Natural killer cell (primary cell): Measurements from ENCODE around the gene SAMD8. TPM values are rescaled to one million over a fixed set of nuclear protein-coding genes. Genes with fewer than 3 reads are reported as not detected.

Source experiments
- ATAC-seq, 3 donors: fragments of 150-1000 bp in 2 of 3; fragments of 200-7000 bp in 1 of 3; cut with Tn5 transposase; 1 replicate in 1 of 3; 2 replicates in 2 of 3; pipeline ENCODE4 v1.10.0; 2021; ENCODE audit warnings: mild to moderate bottlenecking in 2 of 3, moderate library complexity in 2 of 3
- DNase-seq, 2 donors: peaks; one replicate each; pipeline versions ENCODE4 v3.0.0 to v3.0.0-alpha.2; 2013 to 2021; ENCODE audit warnings: mixed read lengths in 1 of 2
- H3K27ac ChIP-seq: one replicate; pipeline ENCODE4 v1.5.1; 2013; ENCODE audit warnings: mild to moderate bottlenecking, low read length
- H3K27me3 ChIP-seq: one replicate; pipeline ENCODE4 v1.6.1; 2013; ENCODE audit warnings: low read length; ENCODE audit not compliant: control insufficient read depth, insufficient read depth
- H3K36me3 ChIP-seq: one replicate; pipeline ENCODE4 v1.6.1; 2013; ENCODE audit warnings: low read length; ENCODE audit not compliant: control insufficient read depth, insufficient read depth
- H3K4me1 ChIP-seq: one replicate; pipeline ENCODE4 v1.6.1; 2013; ENCODE audit warnings: low read length; ENCODE audit not compliant: control insufficient read depth, insufficient read depth
- H3K4me3 ChIP-seq: one replicate; pipeline ENCODE4 v1.5.1; 2013; ENCODE audit warnings: low read length
- H3K9me3 ChIP-seq: one replicate; pipeline ENCODE4 v1.6.1; 2013; ENCODE audit warnings: low read length; ENCODE audit not compliant: control insufficient read depth, insufficient read depth
- H3K27ac Mint-ChIP-seq, 2 donors: one replicate each; pipeline ENCODE4 v1.8.0; 2022; ENCODE audit warnings: mild to moderate bottlenecking in 2 of 2, mixed read lengths in 2 of 2, moderate library complexity in 1 of 2
- H3K27me3 Mint-ChIP-seq, 2 donors: one replicate each; pipeline ENCODE4 v1.8.0; 2022; ENCODE audit warnings: low read depth in 2 of 2, mixed read lengths in 2 of 2
- H3K36me3 Mint-ChIP-seq: one replicate; pipeline ENCODE4 v1.8.0; 2022; ENCODE audit warnings: mixed read lengths
- H3K4me1 Mint-ChIP-seq, 2 donors: one replicate each; pipeline ENCODE4 v1.8.0; 2022; ENCODE audit warnings: mixed read lengths in 2 of 2
- H3K4me3 Mint-ChIP-seq: one replicate; pipeline ENCODE4 v1.8.0; 2022; ENCODE audit warnings: mild to moderate bottlenecking, moderate library complexity, mixed read lengths
- H3K9me3 Mint-ChIP-seq, 2 donors: one replicate each; pipeline ENCODE4 v1.8.0; 2022; ENCODE audit warnings: mixed read lengths in 2 of 2
- WGBS: methylation state at CpG from one replicate; pipeline ENCODE4 v1.1.7; 2013; ENCODE audit warnings: missing lambda C conversion rate; ENCODE audit not compliant: insufficient coverage; 5-methylcytosine and 5-hydroxymethylcytosine counted together
- intact Hi-C: fragments of 100-400 bp; cut with micrococcal nuclease; formaldehyde crosslinking; loops from one replicate; pipeline ENCODE4 v1.14.2; 2022
- total RNA-seq, 4 donors: library from RNA; stranded (reverse); fragments of 120-200 nt in 1 of 4; gene quantifications; one replicate each; pipeline versions ENCODE4 v1.2.3 to v1.2.4, GENCODE V29; 2013 to 2022
- TF ChIP-seq, protein P1 (sequence below): fragments of 200-600 bp; IDR thresholded peaks from one replicate; pipeline ENCODE4 v1.8.0; 2022; ENCODE audit warnings: antibody characterized with exemption

The SAMD8 gene
- total RNA-seq = 10 to 100 TPM; 26.6 to 30.9 (median 29.6) TPM
- 24.7 TPM for total RNA-seq (2013)

DNA sequence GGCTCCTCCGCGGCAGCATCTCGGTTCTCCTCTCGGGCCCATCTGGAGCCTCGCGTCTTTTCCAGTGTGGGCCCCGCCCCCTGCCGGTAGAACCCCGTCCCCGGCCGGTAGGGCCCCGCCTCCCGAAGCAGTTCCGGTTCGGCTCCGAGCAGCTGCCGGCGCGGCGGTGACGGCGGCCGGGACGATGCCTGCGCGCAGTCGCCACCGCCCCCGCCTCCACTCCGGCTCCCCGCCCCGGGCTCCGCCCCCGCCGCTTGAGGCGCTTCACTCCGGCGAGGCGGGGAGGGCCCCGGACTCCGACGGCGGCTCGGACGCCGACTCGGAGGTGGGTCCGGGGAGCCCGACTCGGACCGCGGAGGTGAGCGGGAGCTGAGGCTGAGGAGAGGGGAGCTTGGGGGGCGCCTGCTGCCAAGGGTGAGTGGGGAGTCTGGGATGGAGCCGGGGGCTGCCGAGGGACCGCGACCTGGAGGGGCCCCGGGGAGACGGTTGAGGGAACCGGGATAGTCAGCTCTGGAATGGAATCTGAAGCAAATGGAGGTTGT lies at the start of gene SAMD8:
Gene SAMD8 (plus strand): TSS at position 292 of the 542 bp plus-strand sequence. CDS start 38,873 bp downstream, outside the sequence.
- no peaks in the 10 kb centered on the region for H3K27me3 Mint-ChIP-seq
- peak within 1 kb of the TSS; percentile 83 to 94 for H3K27ac Mint-ChIP-seq
- Histone ChIP-seq H3K9me3 (no peaks in the 10 kb centered on the region), H3K27ac (peak within 1 kb of the TSS; percentile 95), H3K36me3 (no peaks in the 10 kb centered on the region), H3K4me1 (peaks cover 21% of the 10 kb centered on the region), H3K4me3 (peak within 1 kb of the TSS; percentile 88), H3K27me3 (no peaks in the 10 kb centered on the region)
- under 1% methylated on average over 61 of the region's 61 CpGs for WGBS
- H3K4me1 Mint-ChIP-seq = peaks cover 31 to 37% of the 10 kb centered on the region in 2 donors
- TF ChIP-seq, protein P1, sequence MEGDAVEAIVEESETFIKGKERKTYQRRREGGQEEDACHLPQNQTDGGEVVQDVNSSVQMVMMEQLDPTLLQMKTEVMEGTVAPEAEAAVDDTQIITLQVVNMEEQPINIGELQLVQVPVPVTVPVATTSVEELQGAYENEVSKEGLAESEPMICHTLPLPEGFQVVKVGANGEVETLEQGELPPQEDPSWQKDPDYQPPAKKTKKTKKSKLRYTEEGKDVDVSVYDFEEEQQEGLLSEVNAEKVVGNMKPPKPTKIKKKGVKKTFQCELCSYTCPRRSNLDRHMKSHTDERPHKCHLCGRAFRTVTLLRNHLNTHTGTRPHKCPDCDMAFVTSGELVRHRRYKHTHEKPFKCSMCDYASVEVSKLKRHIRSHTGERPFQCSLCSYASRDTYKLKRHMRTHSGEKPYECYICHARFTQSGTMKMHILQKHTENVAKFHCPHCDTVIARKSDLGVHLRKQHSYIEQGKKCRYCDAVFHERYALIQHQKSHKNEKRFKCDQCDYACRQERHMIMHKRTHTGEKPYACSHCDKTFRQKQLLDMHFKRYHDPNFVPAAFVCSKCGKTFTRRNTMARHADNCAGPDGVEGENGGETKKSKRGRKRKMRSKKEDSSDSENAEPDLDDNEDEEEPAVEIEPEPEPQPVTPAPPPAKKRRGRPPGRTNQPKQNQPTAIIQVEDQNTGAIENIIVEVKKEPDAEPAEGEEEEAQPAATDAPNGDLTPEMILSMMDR = no peak
- DNase-seq (peak; percentile 91 to 98), ATAC-seq (peak; percentile 80 to 90 (median 86))
- H3K36me3 Mint-ChIP-seq = no peaks in the 10 kb centered on the region
- peak within 1 kb of the TSS; percentile 98 for H3K4me3 Mint-ChIP-seq
- no peaks in the 10 kb centered on the region for H3K9me3 Mint-ChIP-seq
- intact Hi-C loops = loop anchor here (2.0 to 10.0 kb wide), 3 partner anchors 73 to 961 kb away; partner anchors contain the start of genes ADK, AP3M1 and COMTD1

DNA sequence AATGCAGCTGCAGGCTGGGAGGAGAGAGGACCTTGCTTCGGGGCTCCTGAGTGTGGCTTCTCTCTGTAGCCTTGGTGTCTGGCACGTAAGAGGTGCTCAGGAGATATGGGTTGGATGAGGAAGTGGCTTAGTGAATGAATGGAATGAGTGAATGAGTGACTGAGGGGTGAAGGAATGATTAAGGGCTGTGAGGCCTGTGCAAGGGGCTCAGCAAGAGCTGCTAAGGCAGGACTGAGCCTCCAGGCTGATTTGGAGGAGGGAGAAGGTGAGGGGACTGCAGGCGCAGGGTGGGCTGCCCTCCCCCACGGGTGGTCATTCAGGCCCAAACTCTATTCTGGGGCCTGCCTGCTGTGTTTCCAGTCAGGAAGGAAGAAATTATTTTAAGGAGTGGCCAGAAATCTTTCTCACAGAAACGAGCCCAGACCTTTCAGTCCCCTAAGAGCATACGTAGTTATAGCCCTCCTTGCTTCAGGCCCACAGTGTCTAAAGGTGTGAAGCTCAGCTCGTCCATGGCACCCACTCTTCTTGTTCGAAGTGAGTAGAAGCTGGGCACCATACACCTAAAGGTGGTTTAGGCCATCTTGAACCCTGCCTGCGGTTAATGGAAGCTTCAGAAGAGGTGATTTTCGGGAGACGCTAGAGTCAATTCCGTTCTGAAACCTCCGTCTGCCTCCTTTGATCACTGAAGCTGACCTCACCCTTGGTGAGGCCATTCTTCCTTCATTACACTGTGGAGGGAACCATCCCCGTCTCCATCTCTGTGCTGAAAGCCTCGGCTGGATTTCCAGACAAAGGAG lies 49.5 kb upstream of the SAMD8 start:
- H3K27me3 ChIP-seq = no peaks in the 10 kb centered on the region
- no peaks in the 10 kb centered on the region for H3K27me3 Mint-ChIP-seq
- no peaks in the 10 kb centered on the region for H3K9me3 ChIP-seq
- ATAC-seq (no peak), DNase-seq (no peak)
- no peak overlapping the region for H3K27ac ChIP-seq
- TF ChIP-seq, protein P1 = no peak
- H3K4me3 Mint-ChIP-seq = no peak overlapping the region
- intact Hi-C loops = no loop called here
- H3K4me1 Mint-ChIP-seq = peaks cover 0 to 13% of the 10 kb centered on the region in 2 donors
- no peak overlapping the region for H3K27ac Mint-ChIP-seq
- WGBS = 83% methylated on average over 15 of the region's 15 CpGs
- no peaks in the 10 kb centered on the region for H3K4me1 ChIP-seq
- no peaks in the 10 kb centered on the region for H3K36me3 ChIP-seq
- no peaks in the 10 kb centered on the region for H3K36me3 Mint-ChIP-seq
- no peaks in the 10 kb centered on the region for H3K9me3 Mint-ChIP-seq
- H3K4me3 ChIP-seq = no peak overlapping the region

DNA sequence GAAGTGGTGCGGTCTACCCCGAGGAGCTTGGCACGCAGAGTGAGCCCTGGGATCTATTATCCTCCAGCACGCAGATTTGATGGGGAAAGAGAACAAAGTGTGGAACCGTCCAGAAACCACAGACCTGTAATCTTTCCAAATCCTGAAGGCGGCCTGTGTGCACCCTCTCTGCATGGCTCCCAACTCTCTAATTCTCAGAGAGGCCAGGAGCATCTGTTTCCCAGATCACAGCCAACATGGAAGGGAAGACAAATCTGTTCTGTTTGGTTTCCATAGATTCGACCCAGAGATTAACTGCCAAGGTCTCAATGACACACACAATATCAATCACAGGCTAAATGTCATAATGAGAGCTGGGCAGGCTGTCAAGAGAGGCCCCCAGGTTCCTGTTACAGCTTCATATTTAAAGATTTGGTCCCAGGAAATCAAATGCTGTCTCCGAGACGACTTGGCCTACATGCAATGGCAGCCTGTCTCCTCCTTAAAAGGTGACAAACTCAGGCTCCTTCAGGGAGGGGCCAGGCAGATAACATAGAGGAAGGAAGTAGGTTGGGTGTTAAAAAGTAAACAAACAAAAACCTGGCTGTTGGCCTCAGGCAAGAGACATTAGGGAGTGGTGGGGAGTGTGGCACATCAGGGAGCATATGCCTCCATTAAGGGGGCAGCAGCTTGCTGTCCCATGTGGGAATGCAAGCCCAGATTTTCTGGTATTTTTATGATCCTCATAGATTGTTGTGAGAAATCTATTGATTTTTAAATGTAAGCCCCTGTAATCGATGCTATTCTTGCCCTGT lies 48.8 kb upstream of the SAMD8 start:
- 54% methylated on average over 10 of the region's 10 CpGs for WGBS
- Mint-ChIP-seq H3K9me3 (no peaks in the 10 kb centered on the region), H3K27me3 (no peaks in the 10 kb centered on the region), H3K4me3 (no peak overlapping the region), H3K36me3 (no peaks in the 10 kb centered on the region), H3K27ac (no peak overlapping the region), H3K4me1 (peaks cover 0 to 13% of the 10 kb centered on the region in 2 donors)
- Histone ChIP-seq H3K27ac (no peak overlapping the region), H3K4me1 (no peaks in the 10 kb centered on the region), H3K9me3 (no peaks in the 10 kb centered on the region), H3K4me3 (no peak overlapping the region), H3K27me3 (no peaks in the 10 kb centered on the region), H3K36me3 (no peaks in the 10 kb centered on the region)
- TF ChIP-seq, protein P1 = no peak
- no peak for ATAC-seq
- DNase-seq = no peak
- intact Hi-C loops = no loop called here
